Measurements from ENCODE around the gene MTTP.

GRCh38 chr4:99635601-99636000 is 61.0 kb downstream of the MTTP start:
- no peak for TF ChIP-seq CTCF (IDR thresholded peaks at IDR 0.05; ENCODE audit: insufficient read depth, low read length, poor library complexity, severe bottlenecking)
- no peak for TF ChIP-seq EZH2phosphoT487 (conservative IDR thresholded peaks at IDR 0.05; ENCODE audit: low read length)

Measured in SU-DHL-6 (cell line).